SJSA1 (cell line): ENCODE measurements around the gene FCGR3B. TPM values are rescaled to one million over a fixed set of nuclear protein-coding genes. Genes with fewer than 3 reads are reported as not detected.
"Not testable (repeated sequence)": the region's sequence is repeated elsewhere in the genome, so short reads cannot be mapped to it uniquely, and the experiment has no call there.

Source experiments
- DNase-seq, 2 experiments: peaks; one replicate each; pipeline ENCODE4 v3.0.0-alpha.2; 2015 to 2020; ENCODE audit warnings: low spot score in 2 of 2, low read depth in 1 of 2
- H3K27ac ChIP-seq: fragments of 250-450 bp; sonication (Bioruptor Pico); 2 replicates; pipeline ENCODE4 v1.5.1; 2020; ENCODE audit warnings: mild to moderate bottlenecking, moderate library complexity
- H3K27me3 ChIP-seq: fragments of 250-450 bp; sonication (Bioruptor Pico); replicated peaks from 2 replicates; pipeline ENCODE4 v1.5.1; 2020; ENCODE audit warnings: mild to moderate bottlenecking, moderate library complexity
- H3K36me3 ChIP-seq: fragments of 250-450 bp; sonication (Bioruptor Pico); 2 replicates; pipeline ENCODE4 v1.5.1; 2020; ENCODE audit warnings: mild to moderate bottlenecking
- H3K4me1 ChIP-seq: fragments of 250-450 bp; sonication (Bioruptor Pico); replicated peaks from 2 replicates; pipeline ENCODE4 v1.6.1; 2021; ENCODE audit warnings: mild to moderate bottlenecking
- H3K4me3 ChIP-seq: fragments of 250-450 bp; sonication (Bioruptor Pico); 2 replicates; pipeline ENCODE4 v1.5.1; 2020; ENCODE audit warnings: mild to moderate bottlenecking
- H3K9me3 ChIP-seq: fragments of 250-450 bp; sonication (Bioruptor Pico); replicated peaks from 2 replicates; pipeline ENCODE4 v1.5.1; 2020; ENCODE audit warnings: mild to moderate bottlenecking
- total RNA-seq: library from RNA; depleted of rRNA; stranded (reverse); fragments of >200 nt; shearing (Covaris generic); gene quantifications from 2 replicates; pipeline ENCODE4 v1.2.3, GENCODE V29; 2014

Gene FCGR3B
- total RNA-seq, 1 experiment from 2014 or later = not detected

DNA sequence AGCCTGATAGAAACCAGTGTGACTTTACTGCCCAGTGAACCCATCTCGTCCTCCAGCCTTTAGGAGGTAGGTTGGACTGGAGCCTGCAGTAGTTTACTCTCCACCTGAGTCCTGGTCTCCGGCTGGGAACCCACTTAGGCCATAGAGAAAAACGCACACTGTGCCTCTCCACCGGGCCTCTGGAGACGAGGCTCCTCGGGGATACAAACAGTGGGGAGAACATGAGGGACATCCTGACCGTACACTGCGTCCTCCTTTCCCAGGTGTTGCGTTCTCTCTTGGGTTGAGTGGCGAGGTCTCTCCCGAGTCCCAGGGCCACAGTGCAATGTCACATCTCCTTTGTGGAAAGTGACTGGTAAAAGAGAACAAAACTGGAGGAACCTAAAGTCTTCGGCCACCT lies 26.0 kb downstream of the FCGR3B start:
- H3K27ac ChIP-seq = not testable (repeated sequence)

DNA sequence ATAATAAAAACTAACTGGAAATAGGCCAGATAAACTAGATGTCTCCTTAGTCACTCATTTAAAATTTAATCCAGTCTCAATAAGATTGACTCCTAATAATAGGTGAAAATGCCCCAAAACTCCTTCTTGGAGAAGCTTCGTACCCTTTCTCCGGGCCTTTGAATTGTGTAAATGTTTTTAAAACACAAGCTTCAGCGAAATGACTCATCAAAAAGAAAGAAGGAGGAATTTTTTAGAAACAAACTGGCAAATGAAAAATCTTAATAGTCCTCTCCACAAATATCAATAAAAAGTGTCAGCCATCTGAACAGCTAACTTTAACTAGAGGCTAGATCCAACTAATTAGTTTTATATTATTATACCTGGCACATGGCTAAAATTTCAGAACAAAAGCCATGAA lies 33.9 kb downstream of the FCGR3B start:
- not testable (repeated sequence) for H3K9me3 ChIP-seq, DNase-seq, H3K4me3 ChIP-seq, H3K27me3 ChIP-seq, H3K4me1 ChIP-seq, H3K27ac ChIP-seq, H3K36me3 ChIP-seq

More for the DNA sequence above, 26.0 kb downstream of the FCGR3B start:
- H3K4me3 ChIP-seq, H3K9me3 ChIP-seq, H3K4me1 ChIP-seq, H3K36me3 ChIP-seq, DNase-seq, H3K27me3 ChIP-seq: not testable (repeated sequence)

GRCh38 chr1:161595583-161595982 lies 35.4 kb downstream of the FCGR3B start:
- not testable (repeated sequence) for H3K9me3 ChIP-seq, DNase-seq, H3K4me3 ChIP-seq, H3K27ac ChIP-seq, H3K36me3 ChIP-seq, H3K4me1 ChIP-seq, H3K27me3 ChIP-seq

DNA sequence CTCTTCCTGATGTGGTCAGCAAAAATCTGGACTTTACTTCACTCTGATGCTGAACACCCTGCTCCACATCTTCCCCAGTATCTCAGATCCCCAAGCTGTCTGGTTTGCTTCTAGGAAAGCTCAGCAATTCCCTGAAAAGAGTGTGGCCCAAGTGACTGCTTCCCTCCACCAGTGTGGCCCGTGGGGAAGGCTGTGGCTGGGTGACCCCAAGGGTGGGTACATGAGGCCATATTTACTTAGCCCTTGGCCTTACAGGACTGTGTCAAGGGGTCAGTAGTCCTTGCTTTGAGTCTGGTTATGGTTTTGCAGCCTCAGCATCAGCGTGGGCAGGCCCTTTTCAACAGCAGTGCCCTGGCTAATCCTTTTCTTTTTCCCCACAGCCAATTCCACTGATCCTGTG lies 35.8 kb downstream of the FCGR3B start:
- H3K27ac ChIP-seq, H3K27me3 ChIP-seq, DNase-seq, H3K4me3 ChIP-seq, H3K36me3 ChIP-seq, H3K4me1 ChIP-seq, H3K9me3 ChIP-seq: not testable (repeated sequence)

GRCh38 chr1:161594269-161594984 lies 36.5 kb downstream of the FCGR3B start:
- not testable (repeated sequence) for H3K36me3 ChIP-seq, H3K4me1 ChIP-seq, H3K9me3 ChIP-seq, H3K4me3 ChIP-seq, DNase-seq, H3K27me3 ChIP-seq, H3K27ac ChIP-seq

DNA sequence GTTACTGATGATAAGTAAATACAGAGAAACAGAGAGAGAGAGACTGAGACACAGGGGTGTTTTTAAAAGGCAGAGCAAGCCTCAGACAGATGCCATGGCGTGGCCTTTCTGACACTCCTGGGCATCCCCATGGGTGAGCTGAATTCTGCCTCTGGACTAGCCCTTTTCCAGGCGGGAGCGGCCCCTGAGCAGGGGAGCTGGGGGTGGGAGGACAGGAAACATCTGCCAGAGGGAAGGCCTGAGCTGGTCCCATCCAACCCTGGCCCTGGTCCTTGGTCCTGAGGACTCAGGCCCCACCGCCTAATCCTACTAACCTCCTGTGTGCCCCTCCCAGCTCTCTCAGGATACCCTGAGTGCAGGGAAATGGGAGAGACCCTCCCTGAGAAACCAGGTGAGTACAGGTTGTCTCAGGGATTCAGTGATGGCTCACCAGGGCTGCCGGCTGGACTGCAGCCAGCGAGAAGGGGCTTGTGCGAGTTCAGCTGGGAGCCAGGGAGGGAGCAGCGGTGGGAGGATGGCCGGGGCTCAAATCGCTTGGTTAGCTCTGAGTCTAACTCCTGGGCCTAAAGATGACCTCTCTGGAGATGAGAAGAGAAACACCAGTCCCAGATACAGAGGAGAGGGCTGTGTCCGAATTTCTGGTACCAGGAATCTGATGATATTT lies 37.8 kb downstream of the FCGR3B start:
- not testable (repeated sequence) for H3K36me3 ChIP-seq, H3K4me3 ChIP-seq, H3K27ac ChIP-seq, H3K4me1 ChIP-seq, H3K9me3 ChIP-seq, DNase-seq, H3K27me3 ChIP-seq

DNA sequence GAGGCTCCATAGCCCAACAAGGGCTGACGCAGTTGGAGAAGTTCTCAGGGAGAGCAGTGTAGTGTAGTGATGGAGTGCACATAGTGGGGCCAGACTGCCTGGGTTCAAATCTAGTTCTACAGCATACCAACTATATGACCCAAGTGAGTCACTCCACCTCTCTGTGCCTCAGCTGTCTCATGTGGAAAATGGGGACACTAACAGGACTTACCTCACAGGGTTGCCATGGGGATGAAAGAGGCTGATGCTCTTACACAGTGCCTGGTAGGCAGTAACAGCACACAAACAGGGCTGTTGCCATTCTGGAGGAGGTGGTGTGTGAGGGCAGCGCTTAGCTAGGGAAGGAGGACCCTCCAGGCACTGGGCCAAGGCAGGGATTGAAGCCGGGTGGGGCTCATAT lies 38.4 kb downstream of the FCGR3B start:
- not testable (repeated sequence) for H3K27me3 ChIP-seq

DNA sequence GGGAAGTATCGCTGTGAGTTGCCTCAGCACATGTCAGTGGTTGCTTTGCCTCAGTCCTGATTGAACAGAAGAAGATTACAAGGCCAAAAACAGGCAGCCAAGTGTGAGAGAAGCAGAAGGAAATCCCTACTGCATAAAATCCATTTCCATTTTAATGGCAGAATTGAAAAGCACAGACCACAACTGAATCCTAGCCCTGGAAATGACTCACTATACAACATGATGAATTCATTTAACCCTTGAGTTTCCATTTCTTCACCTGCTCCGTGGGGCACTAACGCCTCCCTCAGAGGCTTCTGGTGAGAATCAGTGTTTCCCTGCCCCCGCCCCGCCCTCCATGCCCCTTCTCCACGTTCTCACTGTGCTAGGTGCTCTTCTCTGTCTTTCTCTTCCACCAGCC lies 41.1 kb downstream of the FCGR3B start:
- not testable (repeated sequence) for H3K27ac ChIP-seq, H3K27me3 ChIP-seq, H3K4me1 ChIP-seq, DNase-seq, H3K4me3 ChIP-seq, H3K36me3 ChIP-seq, H3K9me3 ChIP-seq

More for the DNA sequence above, 38.4 kb downstream of the FCGR3B start:
- not testable (repeated sequence) for H3K27ac ChIP-seq, H3K9me3 ChIP-seq, H3K4me1 ChIP-seq, H3K4me3 ChIP-seq, DNase-seq, H3K36me3 ChIP-seq

DNA sequence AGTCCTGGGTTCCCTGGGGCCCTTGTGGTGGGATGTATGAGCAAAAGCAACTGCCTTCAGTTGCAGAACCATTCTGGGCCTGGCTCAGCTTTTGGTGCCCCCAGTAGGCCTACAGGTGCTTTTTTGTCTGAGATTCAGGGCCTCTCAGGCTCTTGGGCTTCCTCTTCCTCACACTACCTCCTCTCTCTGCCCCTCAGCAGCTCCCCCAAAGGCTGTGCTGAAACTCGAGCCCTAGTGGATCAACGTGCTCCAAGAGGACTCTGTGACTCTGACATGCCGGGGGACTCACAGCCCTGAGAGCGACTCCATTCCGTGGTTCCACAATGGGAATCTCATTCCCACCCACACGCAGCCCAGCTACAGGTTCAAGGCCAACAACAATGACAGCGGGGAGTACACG lies 41.6 kb downstream of the FCGR3B start:
- not testable (repeated sequence) for H3K9me3 ChIP-seq

DNA sequence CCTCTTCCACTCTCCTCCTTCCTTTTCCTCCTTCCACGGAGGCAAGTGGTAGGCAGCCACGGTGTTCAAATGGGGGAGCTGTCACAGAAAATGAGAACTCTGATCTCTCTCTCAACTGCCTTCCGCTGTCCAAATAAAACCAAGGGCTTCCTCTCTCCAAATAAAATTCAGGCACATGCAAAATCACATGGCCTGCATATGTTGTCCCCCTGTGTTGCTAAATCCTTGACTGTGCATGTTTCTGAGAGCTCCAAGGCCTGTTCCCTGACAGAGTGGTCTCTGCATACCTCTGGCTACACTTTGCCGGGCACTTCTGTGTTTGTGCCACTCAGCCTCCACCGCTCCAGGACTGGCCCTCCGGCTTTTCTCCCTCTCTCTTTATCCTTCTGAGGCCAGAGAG lies 42.4 kb downstream of the FCGR3B start:
- not testable (repeated sequence) for H3K4me3 ChIP-seq, H3K27me3 ChIP-seq, H3K9me3 ChIP-seq, H3K4me1 ChIP-seq, H3K27ac ChIP-seq, DNase-seq, H3K36me3 ChIP-seq

More for the DNA sequence above, 41.6 kb downstream of the FCGR3B start:
- not testable (repeated sequence) for H3K36me3 ChIP-seq, DNase-seq, H3K4me1 ChIP-seq, H3K27me3 ChIP-seq, H3K27ac ChIP-seq, H3K4me3 ChIP-seq

GRCh38 chr1:161582882-161583281 lies 48.1 kb downstream of the FCGR3B start:
- not testable (repeated sequence) for H3K27me3 ChIP-seq, H3K4me1 ChIP-seq, DNase-seq, H3K9me3 ChIP-seq, H3K36me3 ChIP-seq, H3K4me3 ChIP-seq, H3K27ac ChIP-seq

DNA sequence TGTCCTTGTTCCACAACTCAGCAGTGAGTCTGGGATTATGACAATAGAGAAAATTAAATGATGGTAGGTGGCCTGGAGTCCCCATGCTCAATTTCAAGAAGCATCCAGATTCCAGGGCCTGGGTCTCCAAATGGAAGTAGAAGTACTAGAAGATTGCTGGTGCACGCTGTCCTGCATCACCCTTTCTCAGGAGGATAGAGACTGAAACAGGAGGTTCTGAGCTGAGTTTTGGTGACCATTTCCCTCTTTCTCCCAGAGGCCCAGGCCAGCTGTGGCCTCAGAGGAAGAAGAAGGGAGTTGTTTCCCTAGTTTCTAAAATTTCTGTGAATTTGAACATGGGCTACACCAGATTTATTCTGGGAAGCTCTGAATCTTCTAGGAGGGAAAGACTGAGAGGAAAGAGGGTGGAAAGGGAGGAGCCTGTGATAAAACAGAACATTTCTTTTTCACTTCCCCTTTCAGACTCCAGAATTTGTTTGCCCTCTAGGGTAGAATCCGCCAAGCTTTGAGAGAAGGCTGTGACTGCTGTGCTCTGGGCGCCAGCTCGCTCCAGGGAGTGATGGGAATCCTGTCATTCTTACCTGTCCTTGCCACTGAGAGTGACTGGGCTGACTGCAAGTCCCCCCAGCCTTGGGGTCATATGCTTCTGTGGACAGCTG lies 50.0 kb downstream of the FCGR3B start:
- not testable (repeated sequence) for DNase-seq, H3K4me3 ChIP-seq, H3K9me3 ChIP-seq, H3K4me1 ChIP-seq, H3K27me3 ChIP-seq, H3K36me3 ChIP-seq, H3K27ac ChIP-seq

- H3K27me3 ChIP-seq, H3K9me3 ChIP-seq: not testable (repeated sequence)
Measured at GRCh38 chr1:161579856-161580507, 51.0 kb downstream of the FCGR3B start.

DNA sequence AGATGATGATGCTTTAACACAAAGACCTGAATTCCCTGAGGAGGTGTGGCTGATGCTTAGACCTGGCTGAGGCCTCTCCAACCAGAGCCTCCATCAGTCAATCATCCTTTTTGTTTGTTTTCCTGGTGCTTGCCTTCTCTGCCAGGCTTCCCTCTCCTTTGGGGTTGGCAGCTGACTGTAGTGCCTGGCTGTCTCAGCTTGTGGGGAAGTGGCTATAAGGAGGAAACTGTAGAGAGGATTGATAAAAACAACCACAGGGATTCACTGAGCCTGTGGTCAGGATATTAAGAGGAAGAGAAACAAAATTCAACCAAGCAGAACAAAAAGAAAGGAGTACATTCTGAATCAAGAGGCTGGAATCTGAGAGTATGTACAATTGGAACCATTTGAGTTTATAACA lies 54.3 kb downstream of the FCGR3B start:
- H3K4me3 ChIP-seq, DNase-seq, H3K9me3 ChIP-seq, H3K27me3 ChIP-seq, H3K4me1 ChIP-seq, H3K27ac ChIP-seq, H3K36me3 ChIP-seq: not testable (repeated sequence)

More at GRCh38 chr1:161579856-161580507, 51.0 kb downstream of the FCGR3B start:
- not testable (repeated sequence) for DNase-seq, H3K27ac ChIP-seq, H3K36me3 ChIP-seq, H3K4me3 ChIP-seq, H3K4me1 ChIP-seq
